SIG-M5 (cell line): ENCODE data around the gene UGT2B11.
"Not testable (repeated sequence)": the region's sequence is repeated elsewhere in the genome, so short reads cannot be mapped to it uniquely, and the experiment has no call there.

Source experiments
- DNase-seq: peaks from one replicate; lab custom pipeline; 2025; lab: John Stamatoyannopoulos, UW

The UGT2B11 gene

DNA sequence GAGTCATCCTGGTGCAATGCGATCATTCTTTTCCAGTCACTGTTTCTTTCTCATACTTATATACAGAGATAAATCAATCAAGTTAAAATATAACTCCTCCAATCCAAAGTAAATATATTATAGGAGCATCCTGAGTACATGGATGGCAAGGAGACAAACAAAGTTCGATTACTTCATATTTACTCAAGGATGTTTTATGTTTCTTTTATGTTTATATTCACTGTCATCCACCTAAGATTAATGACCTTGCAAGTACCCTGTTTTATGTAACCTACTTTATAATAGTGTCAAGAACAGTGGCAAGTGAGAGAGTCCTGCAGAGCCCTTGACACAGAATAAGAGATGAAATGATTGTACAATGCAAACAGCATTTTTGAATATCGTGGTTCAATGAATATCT, at the start of gene UGT2B11:
Gene UGT2B11, minus strand, starts transcription at position 33 of the 400 bp plus-strand sequence. Its CDS starts 26 bp downstream, at position 7.
- no peak for DNase-seq

DNA sequence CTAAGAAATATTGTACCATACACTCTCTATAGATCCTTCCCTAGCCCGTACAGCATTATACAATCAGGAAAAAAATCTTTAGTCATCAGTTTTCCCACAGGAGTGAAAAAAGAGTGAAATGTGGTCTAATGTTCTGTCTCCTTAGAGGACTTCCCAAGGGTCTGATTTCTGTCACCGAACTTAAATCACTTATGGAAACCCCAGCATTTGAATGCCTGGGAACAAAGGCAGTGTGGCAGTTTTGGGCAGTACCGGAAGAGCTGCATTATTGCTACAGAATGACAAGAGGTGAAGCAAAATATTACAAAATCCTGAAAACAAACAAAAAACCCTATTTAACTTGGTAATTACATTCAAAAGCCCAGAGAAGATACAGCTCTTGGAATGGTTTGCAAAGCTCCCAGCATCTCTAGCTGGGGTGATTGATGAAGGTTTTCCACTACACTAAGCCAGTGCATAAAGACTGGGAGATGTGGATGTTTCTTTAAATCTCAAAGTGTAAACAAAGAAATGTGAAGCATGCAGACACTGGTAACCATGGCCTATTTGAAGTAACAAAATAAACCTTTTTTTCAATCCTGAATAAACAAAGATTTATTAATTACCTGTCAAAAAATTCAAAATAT, 38.7 kb upstream of the UGT2B11 start:
- DNase-seq = not testable (repeated sequence)

DNA sequence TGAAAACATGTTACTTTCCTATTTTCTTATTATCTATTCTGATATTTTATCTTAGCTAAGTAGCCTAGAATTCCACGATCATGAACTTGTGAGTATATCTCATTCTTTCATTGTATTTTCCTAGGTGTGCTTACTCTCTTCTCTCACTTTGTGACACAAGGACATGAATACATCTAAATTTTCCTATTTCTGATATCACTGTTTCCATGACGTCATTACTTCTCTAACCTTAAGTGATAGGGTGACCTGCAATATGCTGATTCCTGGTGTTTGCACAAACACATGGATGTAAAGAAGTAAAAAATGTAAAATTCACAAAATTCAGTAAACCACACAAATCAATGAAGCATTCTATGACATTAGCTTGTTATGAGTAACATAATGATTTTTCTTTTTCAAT, 36.3 kb upstream of the UGT2B11 start:
- not testable (repeated sequence) for DNase-seq

DNA sequence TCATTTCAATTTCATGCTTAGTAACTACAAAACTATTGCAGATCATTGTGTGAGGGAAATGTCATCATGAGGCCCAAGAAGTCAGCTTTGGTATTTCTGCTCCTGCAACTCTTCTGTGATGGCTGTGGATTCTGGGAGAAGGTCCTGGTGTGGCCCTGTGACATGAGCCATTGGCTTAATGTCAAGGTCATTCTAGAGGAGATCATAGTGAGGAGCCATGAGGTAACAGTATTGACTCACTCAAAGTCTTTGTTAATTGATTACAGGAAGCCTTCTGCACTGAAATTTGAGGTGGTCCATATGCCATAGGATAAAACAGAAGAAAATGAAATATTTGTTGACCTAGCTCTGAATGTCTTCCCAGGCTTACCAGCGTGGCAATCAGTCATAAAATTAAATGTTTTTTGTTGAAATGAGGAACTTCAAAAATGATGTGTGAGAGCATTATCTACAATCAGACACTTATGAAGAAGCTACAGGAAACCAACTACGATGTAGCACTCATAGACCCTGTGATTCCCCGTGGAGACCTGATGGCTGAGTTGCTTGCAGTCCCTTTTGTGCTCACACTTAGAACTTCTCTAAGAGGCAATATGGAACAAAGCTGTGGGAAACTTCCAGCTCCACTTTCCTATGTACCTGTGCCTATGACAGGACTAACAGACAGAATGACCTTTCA, 28.2 kb upstream of the UGT2B11 start:
- DNase-seq = not testable (repeated sequence)

DNA sequence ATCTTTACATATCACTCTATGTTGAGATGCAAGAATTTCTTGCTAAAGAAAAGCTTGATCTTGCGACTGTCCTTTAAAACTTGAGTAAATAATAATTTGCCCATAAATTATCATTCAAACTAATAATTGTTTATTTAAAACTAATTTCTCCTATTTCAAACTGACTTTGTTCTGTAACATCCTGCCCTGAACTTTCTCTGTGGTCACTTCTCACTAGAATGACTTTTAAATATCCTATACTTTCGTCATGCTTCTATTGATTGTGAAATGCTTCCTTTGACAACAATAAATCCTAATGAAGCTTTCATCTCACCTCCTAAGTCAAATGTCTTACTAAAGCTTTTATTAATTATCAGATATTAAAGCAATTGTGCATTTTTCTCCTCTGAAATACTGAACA, 27.2 kb upstream of the UGT2B11 start:
- not testable (repeated sequence) for DNase-seq

DNA sequence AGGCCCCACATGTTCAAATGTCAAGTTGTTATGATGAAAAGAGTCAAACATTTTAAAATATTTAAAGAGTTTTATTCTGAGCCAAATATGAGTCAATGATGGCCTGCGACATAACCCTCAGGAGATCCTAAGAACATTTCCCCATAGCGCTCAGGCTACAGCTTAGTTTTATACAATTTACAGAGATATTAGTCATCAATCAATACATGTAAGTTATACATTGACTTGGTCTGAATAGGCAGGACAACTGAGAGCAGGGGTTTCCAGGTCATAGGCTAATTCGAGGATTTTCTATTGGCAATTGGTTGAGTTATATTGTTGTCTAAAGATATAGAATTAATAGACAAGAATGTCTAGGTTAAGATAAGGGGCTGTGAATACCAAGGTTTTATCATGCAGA, 26.2 kb upstream of the UGT2B11 start:
- DNase-seq = not testable (repeated sequence)

DNA sequence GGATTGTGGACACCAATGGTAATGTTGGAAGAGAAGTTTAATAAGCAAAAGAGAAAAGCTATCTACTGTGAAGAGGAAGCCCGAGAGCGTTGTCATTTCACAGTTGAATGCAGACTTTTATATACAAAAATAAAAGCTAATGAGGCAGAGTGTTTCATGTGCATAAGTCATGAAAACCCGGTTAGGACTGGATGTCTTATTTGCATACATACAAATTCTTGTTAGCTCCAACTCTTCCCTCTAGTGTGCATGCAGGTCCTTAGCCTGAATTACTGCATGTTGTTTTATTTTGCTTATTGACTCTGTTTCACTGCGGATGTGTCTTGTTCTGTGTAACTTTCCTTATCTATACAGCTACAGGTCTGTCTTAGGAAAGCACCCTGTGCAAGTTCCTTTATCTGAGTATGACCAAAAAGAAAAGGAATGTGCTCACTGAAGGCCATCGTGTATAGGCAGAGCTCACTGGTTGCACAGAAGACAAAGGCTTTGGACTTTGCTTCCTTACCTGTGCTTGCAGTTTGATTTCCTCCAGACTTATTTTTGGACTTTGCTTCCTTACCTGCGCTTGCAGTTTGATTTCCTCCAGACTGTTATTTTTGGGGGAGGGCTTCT, 25.1 kb upstream of the UGT2B11 start:
- DNase-seq = no peak

DNA sequence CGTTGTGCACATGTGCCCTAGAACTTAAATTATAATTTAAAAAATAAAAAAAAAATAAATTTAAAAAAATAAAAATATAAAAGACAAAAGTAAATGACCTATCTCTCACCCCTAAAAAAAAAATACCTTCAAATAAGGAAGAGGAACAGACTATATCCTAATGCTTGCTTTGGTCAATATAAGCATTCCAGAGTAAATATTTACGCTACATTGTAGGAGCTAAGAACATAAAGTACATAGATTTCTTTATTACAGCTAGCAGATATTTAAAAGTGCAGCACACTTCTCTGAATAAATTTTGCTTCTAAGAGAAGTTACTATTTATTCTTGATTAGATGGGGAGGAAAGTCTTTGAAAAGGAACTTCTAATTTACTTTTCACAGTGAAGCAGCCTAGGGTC, 24.5 kb upstream of the UGT2B11 start:
- DNase-seq = no peak

DNA sequence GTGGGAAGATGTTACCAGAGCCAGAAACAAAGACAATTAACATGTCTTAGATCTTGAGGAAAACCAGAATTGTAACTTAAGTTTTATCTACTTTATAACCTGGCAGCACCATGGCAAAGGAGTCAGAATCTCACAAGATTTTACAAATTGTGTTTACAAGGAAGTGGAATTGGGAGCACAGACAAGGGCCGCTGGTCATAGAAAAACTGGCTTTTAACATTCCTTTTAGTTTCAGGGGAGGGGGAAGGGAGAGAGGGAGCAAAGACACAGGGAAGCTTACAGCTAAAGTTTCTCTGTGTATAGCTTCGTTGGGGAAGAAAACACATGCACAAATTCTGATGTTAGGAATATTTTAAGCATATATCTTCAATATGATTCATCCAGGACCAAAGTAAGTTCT, 10.3 kb upstream of the UGT2B11 start:
- no peak for DNase-seq

DNA sequence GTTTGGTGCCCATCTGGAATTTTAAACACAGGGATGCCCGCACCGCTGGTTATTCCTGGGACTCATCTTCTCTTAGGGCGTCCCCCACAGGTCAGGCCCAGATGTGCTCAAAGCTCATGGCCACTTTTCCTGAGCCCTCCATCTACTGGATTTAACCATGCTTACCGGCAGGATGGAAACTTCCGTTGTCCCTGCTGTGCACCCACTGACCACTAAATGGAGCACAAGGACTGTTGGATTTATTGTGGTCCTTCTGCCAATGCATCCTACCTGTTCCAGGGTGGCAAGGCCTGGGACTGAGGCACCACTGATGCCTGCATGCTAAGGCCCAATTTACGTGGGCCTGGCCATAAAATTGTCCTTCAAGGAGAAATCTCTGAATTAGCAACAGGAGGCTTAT, 8.7 kb upstream of the UGT2B11 start:
- not testable (repeated sequence) for DNase-seq

DNA sequence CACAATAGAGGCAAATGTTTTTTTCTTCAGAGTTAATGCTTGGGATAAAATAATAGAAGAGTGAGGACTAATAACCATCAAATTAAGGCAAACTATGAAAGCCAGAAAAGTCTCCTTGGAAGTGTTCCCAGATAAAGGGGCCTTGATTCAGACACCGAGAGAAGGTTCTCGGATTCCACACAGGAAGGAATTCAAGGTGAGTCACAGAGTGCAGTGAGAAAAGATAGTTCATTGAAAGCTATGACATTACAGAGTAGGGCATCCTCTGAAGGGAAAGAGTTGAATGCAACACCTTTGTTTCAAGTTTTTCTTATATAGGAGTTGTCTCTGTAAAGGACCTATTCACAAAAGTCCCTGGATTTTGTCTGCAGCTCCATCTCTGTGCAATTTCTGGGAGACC, 3.9 kb upstream of the UGT2B11 start:
- not testable (repeated sequence) for DNase-seq

DNA sequence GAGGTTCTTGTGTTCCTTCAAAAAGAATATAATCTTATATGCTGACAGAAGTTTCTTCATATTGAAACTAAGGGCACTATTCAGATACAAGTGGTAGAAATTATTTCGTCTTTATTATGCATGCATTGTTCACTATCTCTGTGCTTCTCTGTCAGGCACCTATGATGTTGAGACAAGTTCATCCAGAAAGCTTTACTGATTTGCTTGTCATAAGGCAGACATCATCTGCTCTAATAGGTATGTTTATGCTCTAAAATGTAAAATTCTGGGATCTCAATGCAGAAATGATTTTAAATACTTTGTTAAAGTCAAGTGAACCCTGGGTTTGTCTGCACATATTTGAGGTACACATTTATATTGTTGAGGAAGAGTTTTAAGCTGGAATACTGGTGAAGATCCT, 3.6 kb downstream of the UGT2B11 start:
- no peak for DNase-seq

DNA sequence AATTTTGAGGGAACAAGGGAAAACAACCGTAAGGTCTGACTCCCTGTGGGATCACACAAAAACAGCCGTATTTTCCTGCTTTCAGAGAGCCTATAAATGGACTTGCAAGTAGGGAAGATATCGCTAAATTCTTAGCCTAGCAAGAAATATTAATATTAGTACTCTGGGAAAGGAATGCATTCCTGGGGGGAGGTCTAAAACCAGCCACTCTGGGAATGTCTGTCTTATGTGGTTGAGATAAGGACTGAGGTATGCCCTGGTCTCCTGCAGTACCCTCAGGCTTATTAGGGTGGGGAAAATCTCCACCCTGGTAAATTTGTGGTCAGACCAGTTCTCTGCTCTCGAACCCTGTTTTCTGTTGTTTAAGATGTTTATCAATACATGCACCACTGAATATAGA, 16.0 kb downstream of the UGT2B11 start:
- not testable (repeated sequence) for DNase-seq

DNA sequence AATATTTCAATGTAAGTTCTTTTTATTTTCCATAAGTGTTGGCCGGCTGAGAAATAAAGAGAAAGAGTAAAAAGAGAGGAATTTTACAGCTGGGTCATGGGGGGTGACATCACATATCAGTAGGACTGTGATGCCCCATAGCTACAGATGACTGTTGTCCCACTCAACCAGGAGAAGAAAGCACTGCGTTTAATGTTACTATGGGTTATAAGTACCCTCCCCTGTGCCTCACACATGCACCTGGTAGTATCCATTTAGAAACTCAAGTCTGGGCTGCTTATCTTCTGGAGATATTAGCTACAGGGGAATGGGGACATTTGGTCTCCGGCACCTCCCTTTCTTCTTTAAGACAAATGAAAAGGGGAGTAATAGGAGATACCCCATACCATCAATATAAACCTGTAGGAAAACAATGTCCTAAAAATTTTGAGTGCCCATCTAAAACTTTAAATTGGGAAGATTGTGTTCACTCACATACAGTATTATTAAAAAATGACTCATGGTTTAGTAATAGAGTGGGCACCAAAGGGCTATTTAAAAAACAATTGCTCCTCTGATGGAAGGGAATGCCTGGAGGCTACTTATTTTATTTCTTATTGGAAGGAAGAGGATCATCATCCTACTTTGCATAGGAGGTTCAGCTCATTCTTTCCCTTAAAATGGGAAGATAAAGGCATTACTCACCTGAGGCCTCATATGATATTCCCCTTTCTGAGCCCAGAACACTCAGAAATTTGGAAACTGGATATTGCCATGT, 18.2 kb downstream of the UGT2B11 start:
- no peak for DNase-seq

DNA sequence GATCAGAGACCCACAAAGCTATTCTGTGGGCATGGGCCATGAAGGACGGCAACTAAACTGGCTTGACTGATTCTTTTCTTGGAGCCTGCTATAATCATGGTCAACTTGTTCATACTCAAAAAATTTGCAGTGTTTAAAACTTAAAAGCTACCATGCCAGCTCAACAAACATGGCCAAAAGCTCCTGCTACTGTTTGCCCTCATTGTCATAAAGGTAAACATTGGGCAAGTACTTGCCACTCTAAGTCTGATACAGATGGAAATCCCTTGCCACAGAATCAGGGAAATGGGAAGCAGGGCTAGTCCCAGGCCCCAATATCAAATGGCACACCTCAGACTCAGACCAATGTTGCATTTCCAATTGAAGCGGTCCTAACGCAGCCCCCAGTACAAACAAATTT, 20.4 kb downstream of the UGT2B11 start:
- DNase-seq = no peak

DNA sequence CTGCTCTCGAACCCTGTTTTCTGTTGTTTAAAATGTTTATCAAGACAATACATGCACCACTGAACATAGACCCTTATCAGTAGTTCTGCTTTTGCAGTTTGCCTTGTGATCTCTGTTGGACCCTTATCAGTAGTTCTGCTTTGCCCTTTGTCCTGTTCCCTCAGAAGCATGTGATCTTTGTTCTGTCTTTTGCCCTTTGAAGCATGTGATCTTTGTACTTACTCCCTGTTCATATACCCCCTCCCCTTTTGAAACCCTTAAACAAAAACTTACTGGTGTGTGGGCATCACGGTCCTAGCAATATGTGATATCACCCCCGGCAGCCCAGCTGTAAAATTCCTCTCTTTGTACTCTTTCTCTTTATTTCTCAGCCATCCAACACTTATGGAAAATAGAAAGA, 22.6 kb downstream of the UGT2B11 start:
- not testable (repeated sequence) for DNase-seq

DNA sequence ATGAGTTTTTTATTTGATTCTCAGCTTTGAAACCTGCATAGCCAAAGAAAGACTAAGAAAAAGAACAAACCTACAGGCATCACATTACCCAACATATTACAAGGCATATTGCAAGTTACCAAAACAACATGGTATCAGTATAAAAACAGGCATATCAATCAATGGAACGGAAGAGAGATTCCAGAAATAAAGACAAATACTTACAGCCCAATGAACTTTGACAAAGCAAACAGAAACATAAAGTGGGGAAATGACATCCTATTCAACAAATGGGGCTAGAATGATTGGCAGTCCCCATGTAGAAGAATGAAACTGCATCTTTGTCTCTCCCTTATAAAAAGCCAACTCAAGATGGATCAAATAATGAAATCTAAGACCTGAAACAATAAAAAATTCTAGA, 23.9 kb downstream of the UGT2B11 start:
- DNase-seq = not testable (repeated sequence)

DNA sequence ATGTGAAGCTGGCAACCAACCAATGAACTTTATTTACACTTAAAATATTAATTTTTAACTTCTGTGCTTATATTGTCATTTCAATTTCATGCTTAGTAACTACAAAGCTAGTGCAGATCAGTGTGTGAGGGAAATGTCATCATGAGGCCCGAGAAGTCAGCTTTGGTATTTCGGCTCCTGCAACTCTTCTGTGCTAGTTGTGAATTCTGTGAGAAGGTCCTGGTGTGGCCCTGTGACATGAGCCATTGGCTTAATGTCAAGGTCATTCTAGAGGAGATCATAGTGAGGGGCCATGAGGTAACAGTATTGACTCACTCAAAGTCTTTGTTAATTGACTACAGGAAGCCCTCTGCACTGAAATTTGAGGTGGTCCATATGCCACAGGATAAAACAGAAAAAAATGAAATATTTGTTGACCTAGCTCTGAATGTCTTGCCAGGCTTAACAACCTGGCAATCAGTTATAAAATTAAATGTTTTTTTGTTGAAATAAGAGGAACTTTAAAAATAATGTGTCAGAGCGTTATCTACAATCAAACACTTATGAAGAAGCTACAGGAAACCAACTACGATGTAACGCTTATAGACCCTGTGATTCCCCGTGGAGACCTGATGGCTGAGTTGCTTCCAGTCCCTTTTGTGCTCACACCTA, 32.9 kb downstream of the UGT2B11 start:
- not testable (repeated sequence) for DNase-seq

DNA sequence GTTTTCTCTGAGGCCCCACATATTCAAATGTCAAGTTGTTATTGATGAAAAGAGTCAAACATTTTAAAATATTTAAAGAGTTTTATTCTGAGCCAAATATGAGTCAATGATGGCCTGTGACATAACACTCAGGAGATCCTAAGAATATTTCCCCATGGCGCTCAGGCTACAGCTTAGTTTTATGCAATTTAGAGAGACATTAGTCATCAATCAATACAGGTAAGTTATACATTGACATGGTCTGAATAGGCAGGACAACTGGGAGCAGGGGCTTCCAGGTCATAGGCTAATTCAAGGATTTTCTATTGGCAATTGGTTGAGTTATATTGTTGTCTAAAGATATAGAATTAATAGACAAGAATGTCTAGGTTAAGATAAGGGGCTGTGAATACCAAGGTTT, 34.7 kb downstream of the UGT2B11 start:
- not testable (repeated sequence) for DNase-seq

DNA sequence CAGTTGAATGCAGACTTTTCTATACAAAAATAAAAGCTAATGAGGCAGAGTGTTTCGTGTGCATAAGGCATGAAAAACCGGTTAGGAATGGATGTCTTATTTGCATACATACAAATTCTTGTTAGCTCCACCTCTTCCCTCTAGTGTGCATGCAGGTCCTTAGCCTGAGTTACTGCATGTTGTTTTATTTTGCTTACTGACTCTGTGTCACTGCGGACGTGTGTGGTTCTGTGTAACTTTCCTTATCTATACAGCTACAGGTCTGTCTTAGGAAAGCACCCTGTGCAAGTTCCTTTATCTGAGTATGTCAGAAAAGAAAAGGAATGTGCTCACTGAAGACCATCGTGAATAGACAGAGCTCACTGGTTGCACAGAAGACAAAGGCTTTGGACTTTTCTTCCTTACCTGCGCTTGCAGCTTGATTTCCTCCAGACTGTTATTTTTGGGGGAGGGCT, 35.8 kb downstream of the UGT2B11 start:
- DNase-seq = not testable (repeated sequence)

DNA sequence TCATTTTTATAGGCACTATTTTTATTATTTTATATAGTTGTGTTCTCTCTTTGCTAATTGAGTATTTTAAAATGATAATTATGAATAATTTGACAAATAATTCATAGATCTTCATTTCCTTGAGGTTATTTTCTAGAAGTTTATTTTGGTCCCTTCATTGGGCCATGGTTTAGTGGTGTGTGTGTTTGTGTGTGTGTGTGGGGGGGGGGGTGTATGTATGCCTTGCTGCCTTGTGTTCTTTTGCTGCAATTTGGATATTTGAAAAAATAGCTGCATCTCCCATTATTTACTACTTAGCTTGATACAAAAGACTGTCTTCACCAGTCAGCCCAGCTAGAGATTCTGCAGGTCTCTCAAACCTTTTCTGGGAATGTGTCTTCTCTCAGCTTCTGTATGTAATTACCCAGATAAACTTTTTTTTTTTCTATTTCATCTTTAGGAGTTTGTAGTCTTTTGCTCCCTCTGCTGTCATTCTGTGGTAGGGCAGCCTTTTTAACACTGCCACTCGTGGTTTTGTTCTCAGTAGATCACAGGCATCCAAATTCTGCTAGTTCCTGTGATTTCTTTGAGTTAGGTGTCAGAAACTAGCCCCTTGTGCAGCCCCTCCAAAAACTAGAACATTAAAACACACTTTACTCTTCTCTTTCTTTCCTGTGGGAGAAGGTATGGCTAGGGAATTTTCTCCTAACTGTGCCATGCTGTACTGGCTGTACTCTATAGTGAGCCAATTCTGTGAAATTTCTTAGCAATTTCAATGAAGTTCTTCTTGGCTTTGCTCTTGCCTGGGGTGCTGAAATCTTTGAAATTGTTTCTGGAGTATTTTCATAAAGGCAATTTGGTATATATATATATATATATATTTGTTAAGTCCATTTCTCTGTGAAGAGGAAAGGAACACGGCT, 44.1 kb downstream of the UGT2B11 start:
- DNase-seq = not testable (repeated sequence)
